Neural progenitor cell (in vitro differentiated cells): ENCODE measurements around the gene UROS.

Source experiments
- EZH2 ChIP-seq: fragments of 200-600 bp; sonication (generic); IDR thresholded peaks from 2 replicates; pipeline ENCODE4 v1.6.1; 2017; ENCODE audit warnings: antibody characterized with exemption, mild to moderate bottlenecking, moderate library complexity
- EZH2phosphoT487 ChIP-seq: fragments of 200-600 bp; sonication (generic); IDR thresholded peaks from 2 replicates; pipeline ENCODE4 v1.6.1; 2017; ENCODE audit warnings: antibody characterized with exemption
- TF ChIP-seq, protein P1 (sequence below): fragments of 200-600 bp; sonication (generic); IDR thresholded peaks from 2 replicates; pipeline ENCODE4 v1.5.1; 2017; ENCODE audit warnings: antibody characterized with exemption, mild to moderate bottlenecking

DNA sequence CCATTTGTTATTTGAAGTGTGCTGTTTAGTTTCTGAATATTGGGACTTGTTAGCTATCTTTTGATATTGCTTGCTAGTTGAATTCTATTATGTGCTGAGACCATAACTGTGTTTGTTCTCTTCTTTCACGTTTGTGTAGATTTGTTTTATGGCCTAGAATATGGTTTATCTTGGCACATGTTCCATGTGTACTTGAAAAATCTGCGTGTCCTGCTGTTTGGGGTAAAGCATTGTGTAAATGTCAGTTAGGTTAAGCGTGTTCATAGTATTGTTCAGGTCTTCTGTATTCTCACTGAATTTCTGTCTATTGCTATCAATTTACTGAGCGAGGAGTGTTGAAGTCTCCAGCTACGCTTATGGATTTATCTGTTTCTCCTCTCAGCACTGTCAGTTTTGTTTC is 66.9 kb downstream of the UROS start:
- TF ChIP-seq, protein P1, sequence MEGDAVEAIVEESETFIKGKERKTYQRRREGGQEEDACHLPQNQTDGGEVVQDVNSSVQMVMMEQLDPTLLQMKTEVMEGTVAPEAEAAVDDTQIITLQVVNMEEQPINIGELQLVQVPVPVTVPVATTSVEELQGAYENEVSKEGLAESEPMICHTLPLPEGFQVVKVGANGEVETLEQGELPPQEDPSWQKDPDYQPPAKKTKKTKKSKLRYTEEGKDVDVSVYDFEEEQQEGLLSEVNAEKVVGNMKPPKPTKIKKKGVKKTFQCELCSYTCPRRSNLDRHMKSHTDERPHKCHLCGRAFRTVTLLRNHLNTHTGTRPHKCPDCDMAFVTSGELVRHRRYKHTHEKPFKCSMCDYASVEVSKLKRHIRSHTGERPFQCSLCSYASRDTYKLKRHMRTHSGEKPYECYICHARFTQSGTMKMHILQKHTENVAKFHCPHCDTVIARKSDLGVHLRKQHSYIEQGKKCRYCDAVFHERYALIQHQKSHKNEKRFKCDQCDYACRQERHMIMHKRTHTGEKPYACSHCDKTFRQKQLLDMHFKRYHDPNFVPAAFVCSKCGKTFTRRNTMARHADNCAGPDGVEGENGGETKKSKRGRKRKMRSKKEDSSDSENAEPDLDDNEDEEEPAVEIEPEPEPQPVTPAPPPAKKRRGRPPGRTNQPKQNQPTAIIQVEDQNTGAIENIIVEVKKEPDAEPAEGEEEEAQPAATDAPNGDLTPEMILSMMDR: no peak
- TF ChIP-seq EZH2 (no peak), EZH2phosphoT487 (no peak)
